Activated naive CD4-positive, alpha-beta T cell treated with anti-CD3 and anti-CD28 coated beads, Interleukin-2, amount 50 U/mL, for 24 hours (primary cell): ENCODE data around the gene MGAT5.
A peak's percentile ranks its signal among the peaks of the same experiment; 100 is the strongest.

Experiments
- H3K27ac Mint-ChIP-seq: one replicate; pipeline ENCODE4 v1.8.0; 2021; ENCODE audit warnings: mild to moderate bottlenecking, mixed read lengths
- H3K27me3 Mint-ChIP-seq: one replicate; pipeline ENCODE4 v1.8.0; 2021; ENCODE audit warnings: mixed read lengths
- H3K36me3 Mint-ChIP-seq: one replicate; pipeline ENCODE4 v1.8.0; 2021; ENCODE audit warnings: mixed read lengths
- H3K4me1 Mint-ChIP-seq: one replicate; pipeline ENCODE4 v1.8.0; 2021; ENCODE audit warnings: mixed read lengths
- H3K4me3 Mint-ChIP-seq: one replicate; pipeline ENCODE4 v1.8.0; 2021; ENCODE audit warnings: mild to moderate bottlenecking, mixed read lengths
- H3K9me3 Mint-ChIP-seq: one replicate; pipeline ENCODE4 v1.8.0; 2021; ENCODE audit warnings: mixed read lengths

MGAT5 gene

GRCh38 chr2:134336921-134337320 is 83.0 kb downstream of the MGAT5 start:
- Mint-ChIP-seq H3K27ac (no peak overlapping the region), H3K4me1 (no peaks in the 10 kb centered on the region), H3K36me3 (peaks cover 26% of the 10 kb centered on the region), H3K27me3 (no peaks in the 10 kb centered on the region), H3K4me3 (no peak overlapping the region), H3K9me3 (no peaks in the 10 kb centered on the region)

GRCh38 chr2:134337631-134338030 is 83.8 kb downstream of the MGAT5 start:
- Mint-ChIP-seq H3K27me3 (no peaks in the 10 kb centered on the region), H3K4me1 (no peaks in the 10 kb centered on the region), H3K27ac (no peak overlapping the region), H3K4me3 (no peak overlapping the region), H3K36me3 (peaks cover 27% of the 10 kb centered on the region), H3K9me3 (no peaks in the 10 kb centered on the region)

GRCh38 chr2:134338208-134338607 is 84.3 kb downstream of the MGAT5 start:
- Mint-ChIP-seq H3K4me3 (no peak overlapping the region), H3K9me3 (no peaks in the 10 kb centered on the region), H3K27ac (no peak overlapping the region), H3K4me1 (no peaks in the 10 kb centered on the region), H3K36me3 (peaks cover 31% of the 10 kb centered on the region), H3K27me3 (no peaks in the 10 kb centered on the region)

GRCh38 chr2:134341476-134341875 is 87.6 kb downstream of the MGAT5 start:
- no peaks in the 10 kb centered on the region for H3K4me1 Mint-ChIP-seq
- no peaks in the 10 kb centered on the region for H3K9me3 Mint-ChIP-seq
- peaks cover 46% of the 10 kb centered on the region for H3K36me3 Mint-ChIP-seq

GRCh38 chr2:134344954-134345697 is 91.3 kb downstream of the MGAT5 start:
- peaks cover 40% of the 10 kb centered on the region for H3K36me3 Mint-ChIP-seq
- no peaks in the 10 kb centered on the region for H3K4me1 Mint-ChIP-seq
- H3K9me3 Mint-ChIP-seq: no peaks in the 10 kb centered on the region
- H3K27ac Mint-ChIP-seq: peak overlapping the region; percentile 41
- no peak overlapping the region for H3K4me3 Mint-ChIP-seq
- no peaks in the 10 kb centered on the region for H3K27me3 Mint-ChIP-seq

More at GRCh38 chr2:134341476-134341875, 87.6 kb downstream of the MGAT5 start:
- H3K4me3 Mint-ChIP-seq: no peak overlapping the region
- no peak overlapping the region for H3K27ac Mint-ChIP-seq
- no peaks in the 10 kb centered on the region for H3K27me3 Mint-ChIP-seq

- H3K27ac Mint-ChIP-seq: no peak overlapping the region
Observed at GRCh38 chr2:134346141-134346540, 92.3 kb downstream of the MGAT5 start.

GRCh38 chr2:134347756-134348155 is 93.9 kb downstream of the MGAT5 start:
- no peak overlapping the region for H3K4me3 Mint-ChIP-seq
- no peaks in the 10 kb centered on the region for H3K4me1 Mint-ChIP-seq
- H3K27me3 Mint-ChIP-seq: no peaks in the 10 kb centered on the region
- H3K9me3 Mint-ChIP-seq: no peaks in the 10 kb centered on the region
- H3K27ac Mint-ChIP-seq: no peak overlapping the region
- H3K36me3 Mint-ChIP-seq: peaks cover 41% of the 10 kb centered on the region

More at GRCh38 chr2:134346141-134346540, 92.3 kb downstream of the MGAT5 start:
- no peaks in the 10 kb centered on the region for H3K27me3 Mint-ChIP-seq
- no peaks in the 10 kb centered on the region for H3K9me3 Mint-ChIP-seq
- H3K36me3 Mint-ChIP-seq: peaks cover 39% of the 10 kb centered on the region
- no peak overlapping the region for H3K4me3 Mint-ChIP-seq
- no peaks in the 10 kb centered on the region for H3K4me1 Mint-ChIP-seq

- Mint-ChIP-seq H3K27ac (no peak overlapping the region), H3K36me3 (peaks cover 40% of the 10 kb centered on the region), H3K27me3 (no peaks in the 10 kb centered on the region), H3K4me1 (no peaks in the 10 kb centered on the region), H3K4me3 (no peak overlapping the region), H3K9me3 (no peaks in the 10 kb centered on the region)
Observed at GRCh38 chr2:134348239-134348638, 94.4 kb downstream of the MGAT5 start.

GRCh38 chr2:134348760-134349159 is 94.9 kb downstream of the MGAT5 start:
- Mint-ChIP-seq H3K9me3 (no peaks in the 10 kb centered on the region), H3K27ac (no peak overlapping the region), H3K4me3 (no peak overlapping the region), H3K27me3 (no peaks in the 10 kb centered on the region), H3K4me1 (no peaks in the 10 kb centered on the region), H3K36me3 (peaks cover 35% of the 10 kb centered on the region)

GRCh38 chr2:134351016-134351415 is 97.1 kb downstream of the MGAT5 start:
- H3K27ac Mint-ChIP-seq: no peak overlapping the region
- no peaks in the 10 kb centered on the region for H3K4me1 Mint-ChIP-seq
- peaks cover 35% of the 10 kb centered on the region for H3K36me3 Mint-ChIP-seq
- no peaks in the 10 kb centered on the region for H3K9me3 Mint-ChIP-seq
- no peak overlapping the region for H3K4me3 Mint-ChIP-seq
- H3K27me3 Mint-ChIP-seq: no peaks in the 10 kb centered on the region

GRCh38 chr2:134351899-134352298 is 98.0 kb downstream of the MGAT5 start:
- Mint-ChIP-seq H3K4me3 (no peak overlapping the region), H3K4me1 (no peaks in the 10 kb centered on the region), H3K9me3 (no peaks in the 10 kb centered on the region), H3K27me3 (no peaks in the 10 kb centered on the region), H3K36me3 (peaks cover 36% of the 10 kb centered on the region), H3K27ac (no peak overlapping the region)

- Mint-ChIP-seq H3K4me1 (no peaks in the 10 kb centered on the region), H3K27me3 (no peaks in the 10 kb centered on the region), H3K27ac (no peak overlapping the region), H3K4me3 (no peak overlapping the region), H3K36me3 (peaks cover 36% of the 10 kb centered on the region), H3K9me3 (no peaks in the 10 kb centered on the region)
Observed at GRCh38 chr2:134352844-134353243, 99.0 kb downstream of the MGAT5 start.

- Mint-ChIP-seq H3K27me3 (no peaks in the 10 kb centered on the region), H3K36me3 (peaks cover 35% of the 10 kb centered on the region), H3K4me3 (no peak overlapping the region), H3K27ac (no peak overlapping the region), H3K9me3 (no peaks in the 10 kb centered on the region), H3K4me1 (no peaks in the 10 kb centered on the region)
Observed at GRCh38 chr2:134354611-134355010, 100.7 kb downstream of the MGAT5 start.

GRCh38 chr2:134357814-134358213 is 103.9 kb downstream of the MGAT5 start:
- Mint-ChIP-seq H3K4me3 (no peak overlapping the region), H3K4me1 (no peaks in the 10 kb centered on the region), H3K36me3 (peaks cover 24% of the 10 kb centered on the region), H3K27ac (no peak overlapping the region), H3K9me3 (no peaks in the 10 kb centered on the region), H3K27me3 (no peaks in the 10 kb centered on the region)

GRCh38 chr2:134359367-134360081 is 105.7 kb downstream of the MGAT5 start:
- no peaks in the 10 kb centered on the region for H3K27me3 Mint-ChIP-seq
- H3K9me3 Mint-ChIP-seq: no peaks in the 10 kb centered on the region
- H3K27ac Mint-ChIP-seq: no peak overlapping the region
- H3K4me1 Mint-ChIP-seq: no peaks in the 10 kb centered on the region
- H3K36me3 Mint-ChIP-seq: peaks cover 26% of the 10 kb centered on the region
- no peak overlapping the region for H3K4me3 Mint-ChIP-seq

GRCh38 chr2:134360745-134361487 is 107.0 kb downstream of the MGAT5 start:
- Mint-ChIP-seq H3K36me3 (peaks cover 21% of the 10 kb centered on the region), H3K27me3 (no peaks in the 10 kb centered on the region), H3K27ac (no peak overlapping the region), H3K9me3 (no peaks in the 10 kb centered on the region), H3K4me3 (no peak overlapping the region), H3K4me1 (peaks cover 6% of the 10 kb centered on the region)
